Measurements from ENCODE around the gene GNPAT.

Gene GNPAT

DNA sequence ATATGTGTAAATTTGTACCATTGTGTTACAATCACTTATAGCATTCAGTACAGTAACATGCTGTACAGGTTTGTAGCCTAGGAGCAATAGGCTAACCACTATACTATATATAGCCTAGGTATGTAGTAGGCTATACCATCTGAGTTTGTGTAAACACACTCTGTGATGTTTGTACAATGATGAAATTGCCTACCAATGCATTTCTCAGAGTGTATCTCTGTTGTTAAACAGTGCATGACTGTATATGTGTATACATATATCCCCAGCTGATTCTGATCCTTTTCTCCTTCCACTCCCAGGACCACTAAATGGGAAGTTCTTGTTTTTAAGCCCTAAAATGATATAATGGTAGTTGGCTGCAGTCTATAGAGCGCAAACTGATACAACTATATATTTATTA, 7.8 kb downstream of the GNPAT start:
- DNase-seq = no peak

DNA sequence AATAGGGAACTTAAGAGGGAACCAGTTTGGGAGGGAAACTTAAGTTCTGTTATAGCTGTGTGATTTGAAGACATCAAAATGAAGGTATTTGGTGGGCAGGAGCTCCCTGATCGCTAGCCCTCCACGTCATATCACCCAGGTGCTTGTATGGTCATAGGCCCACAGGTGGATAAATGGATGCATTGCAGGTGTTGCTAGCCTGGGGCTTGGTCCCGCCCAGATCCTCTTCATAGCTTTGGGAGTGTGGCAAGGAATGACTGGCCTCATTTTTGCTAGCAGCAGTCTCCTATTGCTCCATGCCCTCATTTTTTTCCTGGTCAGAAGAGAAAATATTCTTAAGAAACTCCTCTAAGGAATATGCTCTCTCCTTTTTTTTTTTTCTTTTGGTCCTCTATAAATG, 11.3 kb downstream of the GNPAT start:
- DNase-seq = no peak

DNA sequence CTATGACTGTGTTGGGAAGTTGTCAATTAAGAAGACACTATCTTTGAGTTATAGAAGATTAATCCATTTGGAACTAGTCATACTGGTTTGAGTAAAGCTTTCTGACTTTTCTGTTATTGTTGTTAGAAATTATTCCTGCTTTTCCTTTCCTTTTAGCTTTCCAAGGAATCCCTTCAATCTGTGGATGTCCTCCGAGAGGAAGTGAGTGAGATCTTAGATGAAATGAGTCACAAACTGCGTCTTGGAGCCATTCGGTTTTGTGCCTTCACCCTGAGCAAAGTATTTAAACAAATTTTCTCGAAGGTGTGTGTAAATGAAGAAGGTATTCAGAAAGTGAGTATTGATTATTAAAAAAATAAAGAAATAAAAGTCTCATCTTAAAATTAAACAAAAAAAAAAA, 19.3 kb downstream of the GNPAT start:
- DNase-seq = no peak

DNA sequence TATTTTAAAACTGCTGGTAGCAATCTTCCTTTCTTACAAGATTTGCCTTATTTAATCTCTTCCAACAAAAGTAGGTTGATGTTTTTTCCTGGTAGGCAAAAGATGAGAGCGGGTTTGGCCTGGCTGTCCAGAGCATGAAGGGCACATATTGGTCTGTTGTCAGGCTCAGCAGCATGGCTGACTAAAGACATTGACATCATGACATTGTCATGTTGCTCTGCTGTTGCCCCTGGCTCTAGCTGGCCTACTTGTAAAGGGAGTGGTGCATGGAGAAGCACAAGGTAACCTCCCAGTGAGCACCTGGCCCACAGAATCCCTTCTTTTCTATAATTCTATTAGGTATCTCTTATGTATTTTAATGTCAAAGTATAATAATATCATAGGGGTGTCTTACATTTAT, 23.6 kb downstream of the GNPAT start:
- DNase-seq = no peak

DNA sequence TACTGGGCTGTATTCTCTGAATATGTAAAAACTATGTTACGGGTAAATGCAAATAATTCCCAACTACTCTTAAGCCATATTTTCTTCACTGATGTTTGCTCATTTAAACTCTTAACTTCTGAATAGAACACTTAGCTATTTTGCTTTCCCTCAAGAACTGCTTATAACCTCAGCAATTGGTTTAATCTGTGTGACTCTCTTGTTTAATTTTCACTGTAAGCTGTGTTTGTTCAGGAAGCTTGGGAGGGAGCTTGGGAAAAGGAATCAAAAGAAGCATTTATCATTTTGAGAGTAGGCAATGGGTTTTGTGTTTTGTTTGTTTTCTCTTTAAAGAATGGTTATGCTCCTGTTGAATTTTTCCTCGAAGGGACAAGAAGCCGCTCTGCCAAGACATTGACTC, 24.4 kb downstream of the GNPAT start:
- DNase-seq = no peak

DNA sequence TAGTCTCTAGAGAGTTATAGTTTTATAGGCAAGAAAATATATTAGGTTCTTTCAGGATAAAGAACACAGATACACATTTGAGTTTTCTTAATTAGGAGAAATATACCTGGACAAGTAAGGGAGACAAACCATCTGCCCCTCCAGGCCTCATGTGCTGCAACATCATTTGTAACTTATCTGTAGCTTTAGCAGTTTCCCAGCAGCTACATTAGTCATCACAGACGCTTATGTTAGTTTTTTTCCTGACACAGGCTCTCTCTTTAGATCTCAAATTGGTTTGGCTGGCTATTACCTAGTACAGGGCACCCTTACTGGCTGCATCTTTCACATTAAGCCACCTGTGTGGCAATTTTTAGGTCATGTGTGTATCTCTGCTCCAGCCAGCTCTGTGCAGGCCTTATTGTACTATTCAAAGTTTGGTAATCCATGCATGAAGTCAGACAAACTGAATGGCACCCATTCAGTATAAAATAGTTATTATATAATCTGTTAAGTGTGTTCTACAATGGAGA, 25.9 kb downstream of the GNPAT start:
- no peak for DNase-seq

DNA sequence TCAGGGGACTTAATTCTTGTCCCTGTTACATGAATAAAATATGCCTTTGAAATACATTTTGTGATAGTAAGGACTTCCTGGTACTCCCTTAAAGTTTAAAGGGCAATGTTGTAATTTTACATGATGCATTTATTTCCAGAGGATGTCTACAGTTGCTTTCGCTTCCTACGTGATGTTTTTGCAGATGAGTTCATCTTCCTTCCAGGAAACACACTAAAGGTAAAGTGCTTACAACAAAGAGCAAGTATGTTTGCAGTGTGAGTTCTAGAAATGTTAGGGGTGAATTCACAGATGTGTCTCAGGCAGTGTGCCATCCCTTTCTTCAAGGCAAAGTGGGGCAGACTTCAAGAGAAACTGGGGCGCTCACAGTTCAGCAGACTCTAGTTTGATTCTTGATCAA, 31.2 kb downstream of the GNPAT start:
- no peak for DNase-seq

DNA sequence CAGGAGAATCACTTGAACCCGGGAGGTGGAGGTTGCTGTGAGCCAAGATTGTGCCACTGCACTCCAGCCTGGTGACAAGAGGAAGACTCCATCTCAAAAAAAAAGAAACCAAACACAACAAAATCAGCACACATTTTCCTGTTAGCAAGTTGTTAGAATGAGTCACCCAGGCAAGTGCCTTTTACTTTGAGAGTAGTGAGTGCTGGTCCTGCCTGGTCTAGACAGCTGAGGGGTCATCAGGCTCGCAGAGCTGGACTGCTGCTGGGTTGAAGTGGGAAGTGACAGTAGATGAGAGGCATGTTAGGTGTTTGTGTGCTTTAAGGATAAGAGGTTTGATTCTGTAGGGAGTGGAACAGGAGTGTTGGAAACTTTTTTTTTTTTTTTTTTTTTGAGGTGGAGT, 31.9 kb downstream of the GNPAT start:
- no peak for DNase-seq

DNA sequence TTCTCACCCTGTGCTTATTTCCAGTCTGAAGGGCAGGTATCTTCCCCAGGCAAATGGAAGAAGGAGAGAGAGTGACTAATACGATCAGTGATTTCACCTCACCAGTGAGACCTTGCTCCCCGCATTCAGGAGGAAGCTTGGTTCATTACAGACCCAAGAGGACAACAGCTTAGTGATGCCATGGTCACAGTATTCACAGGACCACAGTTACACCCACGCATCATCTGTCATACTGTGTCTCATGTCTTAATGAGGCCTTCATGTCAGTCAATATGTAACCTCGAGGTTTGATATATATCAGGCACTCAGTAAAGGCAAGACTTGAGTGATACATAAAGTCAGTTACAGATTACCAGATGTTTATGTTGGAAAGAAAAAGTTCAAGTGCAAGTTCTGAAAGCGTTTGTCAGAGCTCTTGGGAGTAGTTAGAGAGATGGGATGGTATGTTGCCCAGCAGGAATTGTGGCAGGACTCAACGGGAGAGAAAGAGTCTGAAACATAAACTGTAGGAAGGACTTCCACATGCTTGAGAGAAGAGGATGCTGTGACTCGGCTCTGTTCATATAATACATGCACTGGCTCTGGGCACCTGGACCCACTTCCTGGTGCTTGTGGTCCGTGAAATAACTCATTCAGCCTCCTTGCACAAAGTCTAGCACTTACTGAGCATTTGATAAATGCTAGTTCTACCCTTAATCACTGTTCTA, 33.3 kb downstream of the GNPAT start:
- DNase-seq = no peak

DNA sequence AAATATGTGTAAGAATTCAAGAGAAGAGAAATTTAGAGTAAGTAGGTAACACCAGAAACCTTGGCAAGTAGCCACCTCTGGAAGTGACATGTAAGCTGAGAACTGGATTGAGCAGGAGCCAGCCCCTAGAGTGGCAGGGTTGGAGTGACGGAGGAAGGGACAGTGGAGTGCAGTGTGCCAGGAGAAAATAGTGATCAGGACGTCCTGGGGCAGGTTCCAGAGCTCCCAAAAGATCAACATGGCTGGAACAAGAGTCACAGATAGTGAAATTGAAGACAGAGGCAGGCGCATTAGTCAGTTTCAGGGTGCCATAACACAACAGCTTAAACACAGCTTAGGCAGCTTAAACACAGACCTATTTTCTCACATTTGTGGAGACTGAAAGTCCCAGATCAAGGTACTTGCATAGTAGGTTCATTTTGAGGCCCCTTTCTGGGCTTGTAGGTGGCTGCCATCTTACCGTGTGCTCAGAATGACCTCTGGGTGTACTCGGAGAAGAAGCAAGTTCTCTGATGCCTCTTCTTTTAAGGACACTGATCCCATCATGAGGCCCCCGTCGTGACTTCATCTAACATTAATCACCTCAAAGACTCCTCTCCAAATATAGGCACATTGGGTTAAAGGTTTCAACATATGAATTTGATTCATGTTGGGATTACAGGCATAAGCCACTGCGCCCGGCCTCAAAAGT, 37.2 kb downstream of the GNPAT start:
- no peak for DNase-seq

DNA sequence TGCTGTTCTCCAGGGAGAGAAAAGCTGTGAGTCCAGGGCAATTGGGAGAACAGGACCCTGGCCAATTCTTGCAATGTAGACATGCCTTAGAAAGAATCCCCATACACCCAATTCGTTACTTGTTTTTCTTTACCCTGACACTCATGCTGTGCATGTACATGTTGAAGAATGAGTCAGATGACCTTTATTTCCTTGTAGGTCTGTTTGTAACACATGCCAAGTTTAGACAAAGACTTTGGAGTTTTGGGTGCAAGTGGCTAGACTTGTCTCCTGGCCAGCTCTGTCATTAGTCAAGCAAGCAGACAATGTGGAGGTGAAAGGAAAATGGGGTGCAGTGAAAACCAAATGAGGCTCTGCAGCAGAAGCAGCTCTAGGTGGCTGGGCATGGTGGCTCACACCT, 38.1 kb downstream of the GNPAT start:
- no peak for DNase-seq

DNA sequence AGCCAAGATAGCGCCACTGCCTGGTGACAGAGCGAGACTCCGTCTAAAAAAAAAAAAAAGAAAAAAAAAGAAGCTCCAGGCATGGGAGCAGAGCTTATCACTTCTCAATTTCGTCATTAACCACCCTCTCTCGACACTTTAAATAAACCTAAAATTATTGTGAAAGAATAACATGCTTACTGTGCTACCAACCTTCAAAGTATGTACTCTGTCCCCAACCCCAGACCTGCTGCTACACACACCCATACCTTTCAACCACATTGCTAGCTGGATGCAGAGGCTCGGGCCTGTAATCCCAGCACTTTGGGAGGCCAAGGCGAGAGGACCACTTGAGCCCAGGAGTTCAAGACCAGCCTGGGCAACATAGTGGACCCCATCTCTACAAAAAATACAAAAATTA, 38.7 kb downstream of the GNPAT start:
- DNase-seq = no peak

DNA sequence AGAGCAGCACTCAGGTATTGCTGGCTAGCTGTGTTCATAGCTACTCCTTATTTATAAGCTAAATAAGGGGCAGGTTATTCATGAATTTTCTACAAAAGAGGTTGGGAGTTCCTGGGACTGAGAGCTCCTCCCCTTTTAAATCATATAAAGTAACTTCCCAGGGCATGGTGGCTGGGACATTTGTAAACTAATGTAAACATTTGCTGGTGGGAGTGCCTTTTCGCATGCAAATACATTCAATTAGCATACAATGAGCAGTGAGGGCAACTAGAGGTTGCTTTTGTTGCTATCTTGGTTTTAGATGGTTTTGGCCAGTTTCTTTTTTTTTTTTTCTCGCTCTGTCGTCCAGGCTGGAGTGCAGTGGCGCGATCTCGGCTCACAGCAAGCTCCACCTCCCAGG, 43.4 kb downstream of the GNPAT start:
- DNase-seq = no peak

DNA sequence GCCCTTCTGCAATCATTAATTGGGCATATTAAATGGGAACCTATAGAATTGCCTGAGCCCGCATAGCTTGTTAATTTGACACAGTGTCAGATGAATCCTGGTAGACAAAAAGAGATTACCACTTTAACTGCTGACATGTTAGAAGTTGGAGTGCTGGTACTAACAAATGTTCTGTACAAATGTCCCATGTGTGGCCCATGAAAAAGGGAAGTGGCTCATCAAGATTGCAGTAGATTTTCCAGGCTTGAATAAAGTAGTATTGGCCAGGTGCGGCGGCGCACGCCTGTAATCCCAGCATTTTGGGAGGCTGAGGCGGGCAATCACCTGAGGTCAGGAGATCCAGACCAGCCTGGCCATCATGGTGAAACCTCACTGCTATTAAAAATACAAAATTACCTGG, 45.6 kb downstream of the GNPAT start:
- DNase-seq = no peak

DNA sequence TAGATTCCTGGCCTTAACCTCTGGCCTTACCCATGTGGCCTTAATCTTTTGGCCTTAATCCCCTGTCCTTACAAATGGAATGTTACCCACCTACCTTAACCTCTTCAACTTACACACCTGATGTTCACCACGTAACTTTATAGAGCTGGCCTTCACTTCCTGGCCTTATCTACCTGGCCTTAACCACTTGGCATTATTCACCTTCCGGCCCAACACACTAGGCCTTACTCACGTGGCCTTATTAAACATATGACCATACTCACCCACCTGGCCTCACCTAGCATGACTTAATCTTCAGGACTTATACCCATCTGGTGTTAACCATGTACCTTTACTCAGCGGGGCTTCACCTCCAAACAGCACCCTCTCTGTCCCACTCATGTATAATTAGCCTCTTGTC, 54.9 kb downstream of the GNPAT start:
- no peak for DNase-seq

DNA sequence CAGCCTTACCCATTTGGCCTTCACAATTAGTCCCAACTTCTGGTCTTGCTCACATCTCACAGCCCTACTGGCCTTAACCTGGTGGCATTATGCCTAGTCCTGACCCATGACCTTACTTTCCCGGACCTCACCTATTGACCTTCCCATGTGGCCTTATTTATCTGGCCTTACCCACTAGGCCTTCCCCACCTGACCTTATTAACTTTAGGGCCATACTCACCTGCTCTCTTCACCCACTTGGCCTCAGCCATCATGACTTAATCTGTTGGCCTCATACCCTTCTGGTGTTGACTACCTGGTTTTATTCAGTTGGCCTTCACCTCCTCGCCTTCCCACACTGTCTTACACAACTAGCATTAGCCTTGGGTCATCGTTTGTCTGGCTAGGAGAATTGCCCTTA, 61.0 kb downstream of the GNPAT start:
- no peak for DNase-seq

DNA sequence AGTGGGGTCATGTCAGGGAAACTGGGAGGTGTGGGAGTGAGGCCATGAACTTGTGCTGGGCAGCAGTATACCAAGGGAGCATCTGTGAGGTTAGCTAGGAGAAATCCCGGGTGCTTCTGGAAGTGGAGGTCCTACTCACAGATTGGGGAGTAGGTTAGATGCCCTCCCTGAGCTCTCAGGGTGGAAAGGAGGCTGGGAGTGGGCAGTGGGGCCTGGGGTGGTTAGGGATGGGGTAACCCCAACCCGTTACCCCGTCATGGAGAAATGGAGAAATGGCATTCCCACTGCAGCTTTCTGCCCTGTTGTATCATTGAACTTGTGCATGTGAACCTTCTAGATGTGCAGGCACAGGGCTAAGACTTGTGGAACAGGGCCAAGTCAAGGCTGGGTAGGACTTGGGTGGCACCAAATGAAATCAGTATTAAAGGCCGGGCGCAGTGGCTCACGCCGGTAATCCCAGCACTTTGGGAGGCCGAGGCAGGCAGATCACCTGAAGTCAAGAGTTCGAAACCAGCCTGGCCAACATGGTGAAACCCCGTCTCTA, 69.5 kb downstream of the GNPAT start:
- DNase-seq = no peak

DNA sequence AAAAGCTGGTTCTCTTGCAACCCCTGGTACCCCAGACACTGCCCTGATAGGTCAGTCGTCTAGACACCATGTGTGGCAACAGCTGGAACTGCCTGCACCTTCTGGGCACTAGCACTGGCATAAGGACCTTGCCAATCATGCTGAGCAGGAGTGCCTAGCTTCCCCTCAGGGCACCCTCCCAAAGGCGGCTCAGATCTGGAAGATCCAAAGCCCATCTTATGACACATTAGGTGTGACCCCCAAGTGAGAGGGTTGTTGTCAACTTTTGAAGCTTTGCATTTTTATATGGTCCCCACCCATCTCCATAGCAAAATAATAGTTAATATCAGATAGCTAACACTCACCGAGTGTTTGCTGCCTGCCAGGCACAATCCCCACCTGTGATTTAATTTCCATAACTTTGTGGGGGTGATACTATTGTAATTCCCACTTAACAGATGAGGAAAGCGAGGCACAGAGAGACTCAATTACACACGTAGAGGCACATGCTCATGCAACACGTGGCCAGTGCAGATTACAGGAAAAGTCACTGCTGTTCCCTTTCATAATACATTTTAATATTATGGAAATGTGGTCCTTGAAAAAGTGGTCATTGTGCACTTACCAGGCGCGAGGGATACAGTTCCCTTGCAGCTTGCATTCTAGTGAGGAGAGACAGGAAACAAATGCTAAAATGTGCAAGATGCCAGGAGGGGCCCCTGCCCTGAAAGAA, 70.9 kb downstream of the GNPAT start:
- no peak for DNase-seq

DNA sequence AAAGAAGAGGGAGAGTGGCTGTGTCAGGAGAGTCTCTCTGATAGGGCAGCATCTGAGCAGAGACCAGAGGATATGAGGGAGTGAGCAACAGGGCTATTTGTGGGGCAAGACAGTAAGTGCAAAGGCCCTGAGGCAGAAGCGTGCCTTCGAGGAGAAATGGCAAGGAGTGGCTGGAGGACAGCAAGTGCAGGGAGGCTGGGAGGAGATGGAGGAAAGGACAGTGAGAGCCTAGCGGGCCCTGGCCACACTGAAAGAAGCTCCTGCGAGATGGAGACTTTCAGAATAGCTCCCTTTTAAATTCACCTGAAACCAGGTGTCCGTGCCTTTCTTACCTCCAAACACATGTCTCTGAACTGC, 71.4 kb downstream of the GNPAT start:
- no peak for DNase-seq

DNA sequence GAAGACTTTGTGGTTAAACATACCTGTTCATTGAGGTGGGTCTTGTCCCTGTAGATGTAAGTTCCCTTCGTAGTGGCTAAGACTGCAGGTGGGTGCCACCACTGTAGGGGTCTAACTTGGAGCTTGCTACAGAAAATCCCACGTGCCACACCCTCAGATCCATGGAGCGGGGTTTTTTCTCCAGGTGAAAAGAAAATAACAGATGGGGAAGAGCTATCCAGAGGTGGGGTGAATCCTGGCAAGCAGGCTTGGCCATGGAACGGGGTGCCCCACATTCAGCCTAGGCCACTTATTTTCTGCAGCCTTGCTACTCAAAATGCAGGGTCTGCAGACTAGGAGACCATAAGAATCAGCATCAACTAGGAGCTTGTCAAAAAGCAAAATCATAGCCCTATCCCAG, 72.6 kb downstream of the GNPAT start:
- DNase-seq = no peak

DNA sequence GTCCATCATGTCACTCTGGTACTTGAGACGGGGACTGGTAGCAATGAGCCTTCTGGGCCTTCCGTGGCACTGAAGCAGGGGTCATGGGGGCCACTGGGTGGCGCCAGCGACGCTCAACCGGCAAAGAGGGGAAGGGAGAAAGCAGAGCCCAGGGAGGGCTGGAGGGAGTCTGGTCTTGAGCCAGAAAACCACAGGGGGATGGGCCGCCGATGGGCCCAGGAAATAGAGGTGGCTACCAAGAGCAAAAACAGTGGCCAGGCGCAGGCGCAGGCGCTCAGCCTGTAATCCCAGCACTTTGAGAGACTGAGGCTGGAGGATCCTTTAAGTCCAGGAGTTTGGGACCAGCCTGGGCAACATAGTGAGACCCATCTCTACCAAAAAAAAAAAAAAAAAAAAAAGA, 74.9 kb downstream of the GNPAT start:
- peak; percentile 37 for DNase-seq

DNA sequence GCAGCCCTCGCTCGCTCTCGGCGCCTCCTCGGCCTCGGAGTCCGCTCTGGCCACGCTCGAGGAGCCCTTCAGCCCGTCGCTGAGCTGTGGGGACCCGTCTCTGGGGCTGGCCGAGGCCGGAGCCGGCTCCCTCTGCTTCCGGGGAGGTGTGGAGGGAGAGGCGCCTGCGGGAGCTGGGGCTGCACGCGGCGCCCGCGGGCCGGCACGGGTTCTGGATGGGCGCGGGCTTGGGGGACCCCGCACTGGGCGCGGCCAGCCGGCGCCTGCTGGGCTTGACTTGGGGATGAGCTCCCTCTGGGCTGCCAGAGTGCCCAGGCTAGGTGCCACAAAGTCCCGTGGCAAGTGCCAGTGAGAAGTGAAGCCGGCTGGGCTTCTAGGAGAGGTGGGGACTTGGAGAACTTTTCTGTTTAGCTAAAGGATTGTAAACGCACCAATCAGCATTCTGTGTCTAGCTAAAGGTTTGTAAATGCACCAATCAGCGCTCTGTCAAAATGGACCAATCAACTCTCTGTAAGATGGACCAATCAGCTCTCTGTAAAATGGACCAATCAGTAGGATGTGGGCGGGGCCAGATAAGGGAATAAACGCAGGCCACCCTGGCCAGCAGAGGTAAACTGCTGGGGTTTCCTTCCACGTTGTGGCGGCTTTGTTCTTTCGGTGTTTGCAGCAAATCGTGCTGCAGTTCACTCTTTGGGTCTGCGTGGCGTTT, 76.4 kb downstream of the GNPAT start:
- DNase-seq = no peak

DNA sequence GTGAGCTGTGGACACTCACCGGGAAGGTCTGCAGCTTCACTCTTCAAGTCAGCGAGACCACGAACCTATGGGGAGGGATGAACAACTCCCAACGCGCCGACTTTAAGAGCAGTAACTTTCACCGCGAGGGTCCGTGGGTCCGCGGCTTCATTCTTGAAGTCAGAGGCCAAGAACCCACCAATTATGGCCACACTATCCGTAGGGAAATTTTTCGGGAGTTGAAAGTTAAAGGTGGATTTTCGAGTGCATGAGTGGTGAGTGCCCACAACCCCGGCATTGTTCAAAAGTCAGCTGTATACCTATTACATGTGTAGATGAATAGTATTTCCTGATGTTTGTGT, 77.0 kb downstream of the GNPAT start:
- DNase-seq = no peak

Measured in activated CD4-positive, CD25-positive, alpha-beta regulatory T cell treated with anti-CD3 and anti-CD28 coated beads, Interleukin-2, amount 50 U/mL, for 72 hours (primary cell).